ENCODE measurements around the gene TUFT1.
A peak's percentile ranks its signal among the peaks of the same experiment; 100 is the strongest.
"Not testable (repeated sequence)": the region's sequence is repeated elsewhere in the genome, so short reads cannot be mapped to it uniquely, and the experiment has no call there.

The TUFT1 gene

GRCh38 chr1:151512801-151513625 lies 27.1 kb upstream of the TUFT1 start:
- DNase-seq: no peak

GRCh38 chr1:151513626-151514121 lies 26.4 kb upstream of the TUFT1 start:
- no peak for DNase-seq

GRCh38 chr1:151514366-151514765 lies 25.7 kb upstream of the TUFT1 start:
- DNase-seq: no peak

- no peak for DNase-seq
Measured at GRCh38 chr1:151515265-151515664, 24.8 kb upstream of the TUFT1 start.

GRCh38 chr1:151516031-151516511 lies 24.0 kb upstream of the TUFT1 start:
- DNase-seq: no peak

- no peak for DNase-seq
Measured at GRCh38 chr1:151518431-151518830, 21.7 kb upstream of the TUFT1 start.

GRCh38 chr1:151518936-151519335 lies 21.2 kb upstream of the TUFT1 start:
- no peak for DNase-seq

GRCh38 chr1:151519667-151520066 lies 20.4 kb upstream of the TUFT1 start:
- no peak for DNase-seq

GRCh38 chr1:151520359-151520758 lies 19.8 kb upstream of the TUFT1 start:
- DNase-seq: no peak

GRCh38 chr1:151522427-151522826 lies 17.7 kb upstream of the TUFT1 start:
- DNase-seq: not testable (repeated sequence)

- DNase-seq: no peak
Measured at GRCh38 chr1:151523326-151523725, 16.8 kb upstream of the TUFT1 start.

- DNase-seq: no peak
Measured at GRCh38 chr1:151524736-151525135, 15.4 kb upstream of the TUFT1 start.

GRCh38 chr1:151526735-151527525 lies 13.2 kb upstream of the TUFT1 start:
- no peak for DNase-seq

GRCh38 chr1:151529211-151529702 lies 10.9 kb upstream of the TUFT1 start:
- no peak for DNase-seq

GRCh38 chr1:151529781-151530180 lies 10.3 kb upstream of the TUFT1 start:
- no peak for DNase-seq

GRCh38 chr1:151530461-151530860 lies 9.6 kb upstream of the TUFT1 start:
- no peak for DNase-seq

GRCh38 chr1:151533870-151534269 lies 6.2 kb upstream of the TUFT1 start:
- no peak for DNase-seq

GRCh38 chr1:151534662-151535278 lies 5.3 kb upstream of the TUFT1 start:
- peak; percentile 65 for DNase-seq

- no peak for DNase-seq
Measured at GRCh38 chr1:151535326-151536271, 4.5 kb upstream of the TUFT1 start.

- no peak for DNase-seq
Measured at GRCh38 chr1:151536499-151536898, 3.6 kb upstream of the TUFT1 start.

GRCh38 chr1:151537112-151537511 lies 3.0 kb upstream of the TUFT1 start:
- no peak for DNase-seq
